ENCODE measurements around the gene PIGU. TPM values are rescaled to one million over a fixed set of nuclear protein-coding genes. Genes with fewer than 3 reads are reported as not detected.

The PIGU gene
- total RNA-seq, 1 donor from 2014 or later = 12.9 TPM

- no peak for ATAC-seq
These were observed 127.0 kb downstream of the PIGU start for GRCh38 chr20:34549929-34550305.

GRCh38 chr20:34549291-34549928 lies 127.5 kb downstream of the PIGU start:
- DNase-seq (ENCODE audit: missing footprints) (no peak), ATAC-seq (no peak)
- intact Hi-C loops (cut with DNase I) = no loop called here

More at GRCh38 chr20:34549929-34550305, 127.0 kb downstream of the PIGU start:
- intact Hi-C loops (cut with DNase I) = no loop called here
- no peak for DNase-seq (ENCODE audit: missing footprints)

DNA sequence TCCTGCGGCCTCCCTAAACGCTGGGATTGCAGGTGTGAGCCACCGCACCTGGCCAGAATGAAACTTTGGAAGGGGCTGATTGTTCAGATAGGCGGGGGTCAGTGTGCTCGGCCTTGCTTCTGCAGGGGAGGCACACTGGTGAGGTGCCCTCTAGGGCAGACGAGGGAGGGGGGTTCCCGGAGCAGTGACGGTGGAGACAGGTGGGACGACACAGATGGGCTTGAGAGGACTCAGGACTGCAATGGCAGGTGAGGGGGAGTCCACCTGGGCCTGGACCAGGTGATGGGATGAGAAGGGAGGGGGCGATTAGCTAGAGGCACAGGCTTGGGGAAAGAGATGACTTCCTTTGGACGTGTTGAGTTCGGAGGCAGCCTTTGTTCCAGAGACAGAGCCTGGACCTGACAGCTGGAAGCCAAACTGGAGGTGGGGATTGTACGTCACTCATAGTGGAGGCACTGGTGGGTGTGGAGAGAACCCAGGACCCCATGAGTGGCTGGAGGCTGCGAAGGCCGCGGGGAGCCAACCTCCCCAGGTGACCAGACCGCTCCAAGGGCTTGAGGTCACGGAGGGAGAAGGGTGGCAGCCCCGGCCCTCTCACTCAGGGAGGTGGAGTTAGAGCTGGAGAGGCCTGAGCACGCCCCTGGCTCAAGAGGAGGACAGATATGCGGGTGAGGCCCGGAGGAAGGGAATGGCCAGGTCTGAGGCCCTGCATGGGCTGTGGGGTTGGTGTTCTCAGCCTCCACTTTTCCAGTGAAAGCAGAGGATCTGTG lies 128.9 kb downstream of the PIGU start:
- intact Hi-C loops (cut with DNase I) = no loop called here
- DNase-seq (ENCODE audit: missing footprints) (no peak), ATAC-seq (no peak)

- ATAC-seq (no peak), DNase-seq (ENCODE audit: missing footprints) (no peak)
- intact Hi-C loops (cut with DNase I) = no loop called here
These were observed 130.1 kb downstream of the PIGU start for GRCh38 chr20:34546751-34547181.

DNA sequence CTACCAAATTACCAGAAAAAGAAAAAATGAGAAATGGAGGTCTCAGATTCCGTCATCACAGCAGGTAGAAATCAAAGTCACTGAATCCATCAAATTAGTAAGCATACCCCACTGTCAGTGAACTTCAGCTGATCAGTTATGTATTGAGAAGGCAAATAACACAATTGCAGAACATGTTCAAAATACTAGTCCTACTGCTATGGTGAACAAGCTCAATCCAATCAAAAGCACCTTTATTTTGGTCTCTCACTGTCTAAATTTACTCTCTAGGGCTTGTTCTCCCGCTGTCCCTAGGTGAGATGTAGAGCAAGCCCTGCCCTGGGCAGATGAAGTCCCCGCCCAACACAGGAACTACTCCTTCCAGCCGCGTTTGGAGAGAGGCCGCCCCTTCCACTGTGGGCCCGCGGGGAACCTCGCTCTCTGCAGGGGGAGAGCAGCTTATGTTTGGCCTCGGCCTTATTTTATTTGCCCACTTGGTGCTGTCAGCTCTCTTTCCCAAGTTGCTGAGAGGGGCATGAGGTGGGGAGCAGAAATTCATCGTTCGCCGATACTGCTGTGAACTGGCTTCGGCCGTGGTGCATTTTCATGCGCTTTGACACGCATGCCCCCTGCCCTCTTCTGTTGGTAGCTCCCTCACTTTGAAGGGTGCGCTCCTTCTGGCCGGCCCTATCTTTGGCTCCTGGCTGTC lies 132.6 kb downstream of the PIGU start:
- intact Hi-C loops (cut with DNase I) = no loop called here
- peak; percentile 61 for ATAC-seq
- DNase-seq (ENCODE audit: missing footprints) = no peak

DNA sequence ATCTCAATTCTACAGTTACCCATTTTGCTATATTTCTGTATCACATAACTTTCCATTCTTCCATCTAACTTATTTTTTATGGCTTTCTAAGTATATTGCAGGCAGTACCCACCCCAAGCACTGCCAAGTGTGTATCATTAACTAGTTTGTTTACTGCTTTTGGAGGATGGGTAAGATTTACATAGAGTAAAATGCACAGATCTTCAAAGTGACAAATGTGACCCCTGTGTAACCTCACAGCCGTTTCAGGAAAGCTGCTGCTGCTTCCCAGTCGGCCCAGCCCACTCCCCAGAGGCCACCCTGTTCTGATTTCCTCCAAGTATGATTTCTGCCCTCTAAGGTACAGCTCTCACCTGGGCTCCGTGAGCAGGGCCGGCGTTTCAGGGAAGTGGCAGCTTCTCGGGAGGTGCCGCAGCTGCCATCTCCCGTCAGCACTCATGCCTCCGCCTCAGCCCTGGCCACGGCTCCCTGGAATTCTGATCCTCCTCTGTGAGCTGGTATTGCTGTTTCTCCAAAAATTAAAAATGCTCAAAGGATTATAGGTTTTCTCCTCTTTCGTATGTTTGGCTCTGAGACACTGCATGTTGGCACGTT lies 133.3 kb downstream of the PIGU start:
- intact Hi-C loops (cut with DNase I) = no loop called here

GRCh38 chr20:34542439-34542838 lies 134.5 kb downstream of the PIGU start:
- DNase-seq (ENCODE audit: missing footprints) = no peak
- no peak for ATAC-seq
- intact Hi-C loops (cut with DNase I) = no loop called here

More for the DNA sequence above, 133.3 kb downstream of the PIGU start:
- DNase-seq (ENCODE audit: missing footprints) (no peak), ATAC-seq (no peak)

- DNase-seq (ENCODE audit: missing footprints) (no peak), ATAC-seq (no peak)
- intact Hi-C loops (cut with DNase I) = no loop called here
These were observed 135.0 kb downstream of the PIGU start for GRCh38 chr20:34541917-34542316.

GRCh38 chr20:34541264-34541901 lies 135.5 kb downstream of the PIGU start:
- ATAC-seq = no peak
- no peak for DNase-seq (ENCODE audit: missing footprints)
- intact Hi-C loops (cut with DNase I) = no loop called here

- intact Hi-C loops (cut with DNase I) = no loop called here
- ATAC-seq (no peak), DNase-seq (ENCODE audit: missing footprints) (no peak)
These were observed 136.2 kb downstream of the PIGU start for GRCh38 chr20:34540596-34541263.

DNA sequence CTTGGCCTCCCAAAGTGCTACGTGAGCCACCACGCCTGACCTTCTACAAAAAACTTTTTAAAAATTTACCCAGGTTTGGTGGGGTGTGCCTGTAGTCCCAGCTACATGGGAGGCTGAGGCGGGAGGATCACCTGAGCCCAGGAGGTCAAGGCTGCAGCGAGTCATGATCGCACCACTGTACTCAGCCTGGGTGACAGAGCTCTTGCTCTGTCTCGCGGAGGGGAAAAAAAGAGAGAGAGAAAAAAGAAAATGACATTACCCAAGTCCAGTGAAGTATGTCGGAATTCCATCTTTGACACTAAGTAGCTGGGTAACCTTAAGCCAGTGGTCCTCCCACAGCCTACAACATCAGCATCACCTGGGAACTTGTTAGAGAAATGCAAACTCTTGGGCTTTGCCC lies 137.1 kb downstream of the PIGU start:
- no peak for ATAC-seq
- intact Hi-C loops (cut with DNase I) = loop anchor here (5.0 kb wide), 1 partner anchor 168 kb away; no protein-coding TSS in a partner anchor
- DNase-seq (ENCODE audit: missing footprints) = no peak

- ATAC-seq (peak; percentile 58), DNase-seq (ENCODE audit: missing footprints) (no peak)
- intact Hi-C loops (cut with DNase I) = loop anchor here (5.0 kb wide), 1 partner anchor 169 kb away; no protein-coding TSS in a partner anchor
These were observed 138.2 kb downstream of the PIGU start for GRCh38 chr20:34538671-34539123.

- intact Hi-C loops (cut with DNase I) = loop anchor here (5.0 kb wide), 1 partner anchor 170 kb away; no protein-coding TSS in a partner anchor
- no peak for ATAC-seq
- DNase-seq (ENCODE audit: missing footprints) = no peak
These were observed 139.2 kb downstream of the PIGU start for GRCh38 chr20:34537651-34538050.

- DNase-seq (ENCODE audit: missing footprints) (no peak), ATAC-seq (peak; percentile 68)
- intact Hi-C loops (cut with DNase I) = loop anchor here (5.0 kb wide), 1 partner anchor 170 kb away; no protein-coding TSS in a partner anchor
These were observed 140.0 kb downstream of the PIGU start for GRCh38 chr20:34536798-34537394.

- ATAC-seq (no peak), DNase-seq (ENCODE audit: missing footprints) (no peak)
- intact Hi-C loops (cut with DNase I) = loop anchor here (5.0 kb wide), 1 partner anchor 171 kb away; no protein-coding TSS in a partner anchor
These were observed 141.0 kb downstream of the PIGU start for GRCh38 chr20:34535857-34536256.

- DNase-seq (ENCODE audit: missing footprints) (no peak), ATAC-seq (no peak)
- intact Hi-C loops (cut with DNase I) = loop anchor here (5.0 kb wide), 1 partner anchor 172 kb away; no protein-coding TSS in a partner anchor
These were observed 141.5 kb downstream of the PIGU start for GRCh38 chr20:34535301-34535840.

Measured in Right ventricle myocardium inferior (tissue), 1 donor.